Measurements from ENCODE around the gene BTRC.

- TF ChIP-seq CTCF (IDR thresholded peaks at IDR 0.05): no peak
- peak; percentile 7 for TF ChIP-seq POLR2AphosphoS5 (IDR thresholded peaks at IDR 0.05)
- no peak for TF ChIP-seq POLR2A (IDR thresholded peaks at IDR 0.05)
Observed at GRCh38 chr10:101438881-101439391, 85.0 kb downstream of the BTRC start.

Measured in prostate gland (tissue), 2 donors.